Testis (tissue), 3 donors: Measurements from ENCODE around the gene OPA3. TPM values are rescaled to one million over a fixed set of nuclear protein-coding genes. Genes with fewer than 3 reads are reported as not detected.

Experiments used
- DNase-seq: peaks from one replicate; pipeline ENCODE4 v3.0.0-alpha.2; 2019
- H3K27ac ChIP-seq, 2 donors: fragments of 200-600 bp; sonication (generic); one replicate each; pipeline ENCODE4 v1.5.1; 2019
- H3K27me3 ChIP-seq: fragments of 200-600 bp; sonication (generic); one replicate; pipeline ENCODE4 v1.5.1; 2019
- H3K36me3 ChIP-seq: fragments of 200-600 bp; sonication (generic); one replicate; pipeline ENCODE4 v1.5.1; 2017; ENCODE audit warnings: low read depth; ENCODE audit errors: missing control alignments
- H3K4me1 ChIP-seq: fragments of 200-600 bp; sonication (generic); one replicate; pipeline ENCODE4 v1.5.1; 2019
- H3K4me3 ChIP-seq, 2 donors: fragments of 200-600 bp; sonication (generic); one replicate each; pipeline ENCODE4 v1.5.1; 2017 to 2019
- H3K9me3 ChIP-seq: fragments of 200-600 bp; sonication (generic); one replicate; pipeline ENCODE4 v1.5.1; 2017
- CTCF ChIP-seq, 3 experiments: fragments of 450-650 bp in 2 of 3; fragments of 200-600 bp in 1 of 3; sonication (generic) in 1 of 3; IDR thresholded peaks; one replicate each; pipeline ENCODE4 v1.5.1; 2016 to 2019; ENCODE audit warnings: antibody characterized with exemption in 3 of 3, mild to moderate bottlenecking in 2 of 3, moderate library complexity in 1 of 3
- POLR2A ChIP-seq: fragments of 450-650 bp; IDR thresholded peaks from one replicate; pipeline ENCODE4 v1.6.1; 2017; ENCODE audit warnings: antibody characterized with exemption, mild to moderate bottlenecking, moderate library complexity
- WGBS, 2 donors: methylation state at CpG; one replicate each; pipeline ENCODE4 v1.1.5; 2018; 5-methylcytosine and 5-hydroxymethylcytosine counted together
- intact Hi-C: fragments of 100-400 bp; cut with DNase I; formaldehyde crosslinking; loops from one replicate; pipeline ENCODE4 v1.15.1; 2023; ENCODE audit warnings: low total_unique reads
- polyA plus RNA-seq: library from polyadenylated mRNA; stranded (reverse); fragments of 350-450 nt; fragmentation: Illumina TruSeq; extraction: RNeasy Lipid Tissue Mini Kit (QIAGEN cat#74804); gene quantifications from one replicate; pipeline ENCODE4 v1.2.3, GENCODE V29; 2014; ENCODE audit warnings: low read depth, low replicate concordance; ENCODE audit not compliant: insufficient read depth
- total RNA-seq, 2 donors: library from RNA; depleted of rRNA; stranded (reverse); fragments of >200 nt; gene quantifications; one replicate each; pipeline ENCODE4 v1.2.3, GENCODE V29; 2016

OPA3 gene
- total and polyA plus RNA-seq, 3 donors from 2014 or later, result 18.3 to 20.9 (median 19.3) TPM

GRCh38 chr19:45478454-45479238 is 106.0 kb downstream of the OPA3 start:
- DNase-seq, result peak; percentile 91
- no peak for TF ChIP-seq POLR2A
- peak; percentile 95 to 98 (median 97) for TF ChIP-seq CTCF (IDR thresholded peaks at IDR 0.05)
- Histone ChIP-seq H3K4me1 (no peaks in the 10 kb centered on the region), H3K27ac (peak overlapping the region; percentile 91 to 99), H3K36me3 (no peaks in the 10 kb centered on the region), H3K4me3 (peak overlapping the region; percentile 59 to 60), H3K27me3 (no peaks in the 10 kb centered on the region), H3K9me3 (no peaks in the 10 kb centered on the region)
- intact Hi-C loops, result loop anchor here (2.0 kb wide), 1 partner anchor 40 kb away; no protein-coding TSS in a partner anchor
- 0 to 1% methylated on average over 38 to 39 of the region's 39 CpGs for WGBS, 2 donors

GRCh38 chr19:45477713-45478453 is 106.7 kb downstream of the OPA3 start:
- Histone ChIP-seq H3K4me3 (peak overlapping the region; percentile 59 to 60), H3K9me3 (no peaks in the 10 kb centered on the region), H3K36me3 (no peaks in the 10 kb centered on the region), H3K27ac (peak overlapping the region; percentile 91 to 99), H3K4me1 (no peaks in the 10 kb centered on the region), H3K27me3 (no peaks in the 10 kb centered on the region)
- no peak for TF ChIP-seq POLR2A
- no peak for TF ChIP-seq CTCF (IDR thresholded peaks at IDR 0.05)
- DNase-seq, result no peak
- 4 to 5% methylated on average over 12 of the region's 12 CpGs for WGBS, 2 donors
- intact Hi-C loops, result loop anchor here (2.0 kb wide), 1 partner anchor 39 kb away; no protein-coding TSS in a partner anchor

Other genes with a start within 250 kb of the OPA3 start
- 10 to 100 TPM in 1 of 2 donors, 1 to 10 TPM in 1; 5.9 to 13.7 TPM for gene KLC3, start 244.1 kb downstream of the OPA3 start, total RNA-seq
- gene KLC3, start 244.1 kb downstream of the OPA3 start, polyA plus RNA-seq, result 6.4 TPM
- gene ERCC2, start 214.2 kb downstream of the OPA3 start, total RNA-seq, result 10 to 100 TPM; 46.4 to 49.8 TPM
- 37.5 TPM for gene ERCC2, start 214.2 kb downstream of the OPA3 start, polyA plus RNA-seq
- 10 to 100 TPM in 1 of 2 donors, 1 to 10 TPM in 1; 9.7 to 12.2 TPM for gene PPP1R13L, start 179.7 kb downstream of the OPA3 start, total RNA-seq
- 13.3 TPM for gene PPP1R13L, start 179.7 kb downstream of the OPA3 start, polyA plus RNA-seq
- 10 to 100 TPM; 10.2 to 12.1 TPM for gene POLR1G, start 178.2 kb downstream of the OPA3 start, total RNA-seq
- gene POLR1G, start 178.2 kb downstream of the OPA3 start, polyA plus RNA-seq, result 5.8 TPM
- 10 to 100 TPM; 71.8 to 95.7 TPM for gene ERCC1, start 160.9 kb downstream of the OPA3 start, total RNA-seq
- 112 TPM for gene ERCC1, start 160.9 kb downstream of the OPA3 start, polyA plus RNA-seq
- 1 to 10 TPM; 1.2 to 3.9 TPM for gene FOSB, start 116.8 kb downstream of the OPA3 start, total RNA-seq
- gene FOSB, start 116.8 kb downstream of the OPA3 start, polyA plus RNA-seq, result 22.7 TPM
- gene RTN2, start 87.8 kb downstream of the OPA3 start, total RNA-seq, result 1 to 10 TPM; 5.2 to 5.3 TPM
- 4.2 TPM for gene RTN2, start 87.8 kb downstream of the OPA3 start, polyA plus RNA-seq
- 1 to 10 TPM; 1.9 to 2.3 TPM for gene PPM1N, start 86.4 kb downstream of the OPA3 start, total RNA-seq
- gene PPM1N, start 86.4 kb downstream of the OPA3 start, polyA plus RNA-seq, result 3.4 TPM
- gene VASP, start 77.3 kb downstream of the OPA3 start, total RNA-seq, result 10 to 100 TPM; 52.7 to 57.9 TPM
- gene VASP, start 77.3 kb downstream of the OPA3 start, polyA plus RNA-seq, result 37.7 TPM
- 1 to 10 TPM in 1 of 2 donors, under 1 TPM in 1; 0.81 to 1.9 TPM for gene GPR4, start 17.4 kb upstream of the OPA3 start, total RNA-seq
- gene GPR4, start 17.4 kb upstream of the OPA3 start, polyA plus RNA-seq, result 3.2 TPM
- 10 to 100 TPM; 36.3 to 48.4 TPM for gene EML2, start 54.6 kb upstream of the OPA3 start, total RNA-seq
- gene EML2, start 54.6 kb upstream of the OPA3 start, polyA plus RNA-seq, result 28.5 TPM
- under 1 TPM; 0.16 to 0.74 TPM for gene GIPR, start 83.4 kb upstream of the OPA3 start, total RNA-seq
- gene GIPR, start 83.4 kb upstream of the OPA3 start, polyA plus RNA-seq, result 0.50 TPM
- gene SNRPD2, start 107.2 kb upstream of the OPA3 start, total RNA-seq, result 100 to 1,000 TPM; 111 to 128 TPM
- 242 TPM for gene SNRPD2, start 107.2 kb upstream of the OPA3 start, polyA plus RNA-seq
- gene QPCTL, start 107.9 kb upstream of the OPA3 start, total RNA-seq, result 1 to 10 TPM; 5.3 to 6.9 TPM
- 3.5 TPM for gene QPCTL, start 107.9 kb upstream of the OPA3 start, polyA plus RNA-seq
- 10 to 100 TPM; 22.4 to 24.2 TPM for gene FBXO46, start 146.1 kb upstream of the OPA3 start, total RNA-seq
- 20.1 TPM for gene FBXO46, start 146.1 kb upstream of the OPA3 start, polyA plus RNA-seq
- 10 to 100 TPM in 1 of 2 donors, 1 to 10 TPM in 1; 9.2 to 13.8 TPM for gene MEIOSIN, start 148.6 kb upstream of the OPA3 start, total RNA-seq
- gene MEIOSIN, start 148.6 kb upstream of the OPA3 start, polyA plus RNA-seq, result 10.4 TPM
- 10 to 100 TPM; 16.1 to 19.4 TPM for gene SIX5, start 184.4 kb upstream of the OPA3 start, total RNA-seq
- 12.9 TPM for gene SIX5, start 184.4 kb upstream of the OPA3 start, polyA plus RNA-seq
- gene DMPK, start 197.7 kb upstream of the OPA3 start, total RNA-seq, result 10 to 100 TPM; 66.2 to 68.8 TPM
- 42.6 TPM for gene DMPK, start 197.7 kb upstream of the OPA3 start, polyA plus RNA-seq
- gene DMWD, start 208.0 kb upstream of the OPA3 start, total RNA-seq, result 100 to 1,000 TPM; 111 to 124 TPM
- 59.0 TPM for gene DMWD, start 208.0 kb upstream of the OPA3 start, polyA plus RNA-seq
- 10 to 100 TPM; 17.0 to 20.9 TPM for gene RSPH6A, start 230.5 kb upstream of the OPA3 start, total RNA-seq
- gene RSPH6A, start 230.5 kb upstream of the OPA3 start, polyA plus RNA-seq, result 88.3 TPM